ENCODE results near the gene TSPAN18. TPM values are rescaled to one million over a fixed set of nuclear protein-coding genes. Genes with fewer than 3 reads are reported as not detected.

Gene TSPAN18
- total RNA-seq, 1 experiment from 2014 or later, result 1.8 TPM

GRCh38 chr11:44840521-44841251, 113.9 kb downstream of the TSPAN18 start:
- DNase-seq, result no peak
- H3K4me3 ChIP-seq (ENCODE audit: low read length), result no peak overlapping the region
- no peak overlapping the region for H3K9ac ChIP-seq (ENCODE audit: low read length)
- H3K9me2 ChIP-seq (replicated peaks; ENCODE audit: insufficient read depth, low read length), result no peaks in the 10 kb centered on the region
- no peaks in the 10 kb centered on the region for H3K4me1 ChIP-seq (ENCODE audit: low read length)
- H3K9me3 ChIP-seq (ENCODE audit: low read length), result no peaks in the 10 kb centered on the region
- no peaks in the 10 kb centered on the region for H4K20me1 ChIP-seq (ENCODE audit: insufficient read depth, low read depth, low read length)
- no peak overlapping the region for H3K27ac ChIP-seq (ENCODE audit: low read length)
- no peak overlapping the region for H3K4me2 ChIP-seq (ENCODE audit: low read depth, low read length, poor library complexity, severe bottlenecking)
- H3K79me2 ChIP-seq (ENCODE audit: low read length), result no peaks in the 10 kb centered on the region
- no peak overlapping the region for H2AFZ ChIP-seq (ENCODE audit: low read length)
- H3K36me3 ChIP-seq (ENCODE audit: insufficient read depth, low read length), result no peaks in the 10 kb centered on the region
- no peaks in the 10 kb centered on the region for H3K27me3 ChIP-seq (ENCODE audit: low read length)

DNA sequence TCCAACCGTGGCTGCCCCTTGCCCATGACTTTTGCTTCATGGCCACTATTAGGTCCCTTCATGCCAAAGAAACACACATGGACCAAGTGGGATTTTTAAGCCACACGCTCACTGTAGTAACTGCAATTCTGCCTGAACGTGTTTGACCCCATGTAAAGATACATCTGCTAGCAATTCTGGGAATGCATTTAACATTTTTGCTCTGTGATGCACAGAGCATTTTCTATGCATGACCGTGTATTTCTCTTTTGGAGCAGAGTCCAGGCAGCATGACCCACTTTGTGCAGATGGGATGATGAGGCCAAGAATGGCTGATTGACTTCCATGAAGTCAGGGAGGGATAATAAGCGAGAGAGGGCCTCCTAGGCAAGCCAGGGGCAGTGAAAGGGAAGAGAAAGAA, 115.5 kb downstream of the TSPAN18 start:
- no peak overlapping the region for H3K27ac ChIP-seq (ENCODE audit: low read length)
- H3K9me2 ChIP-seq (replicated peaks; ENCODE audit: insufficient read depth, low read length), result no peaks in the 10 kb centered on the region
- no peak overlapping the region for H2AFZ ChIP-seq (ENCODE audit: low read length)
- H3K4me3 ChIP-seq (ENCODE audit: low read length), result no peak overlapping the region
- H3K36me3 ChIP-seq (ENCODE audit: insufficient read depth, low read length), result no peaks in the 10 kb centered on the region
- no peaks in the 10 kb centered on the region for H4K20me1 ChIP-seq (ENCODE audit: insufficient read depth, low read depth, low read length)
- H3K4me2 ChIP-seq (ENCODE audit: low read depth, low read length, poor library complexity, severe bottlenecking), result no peak overlapping the region
- peaks cover under 1% of the 10 kb centered on the region; the same call in 1 of the 2 replicates for H3K9me3 ChIP-seq (ENCODE audit: low read length)
- no peaks in the 10 kb centered on the region for H3K4me1 ChIP-seq (ENCODE audit: low read length)
- H3K79me2 ChIP-seq (ENCODE audit: low read length), result no peaks in the 10 kb centered on the region
- H3K9ac ChIP-seq (ENCODE audit: low read length), result no peak overlapping the region
- DNase-seq, result no peak
- no peaks in the 10 kb centered on the region for H3K27me3 ChIP-seq (ENCODE audit: low read length)

DNA sequence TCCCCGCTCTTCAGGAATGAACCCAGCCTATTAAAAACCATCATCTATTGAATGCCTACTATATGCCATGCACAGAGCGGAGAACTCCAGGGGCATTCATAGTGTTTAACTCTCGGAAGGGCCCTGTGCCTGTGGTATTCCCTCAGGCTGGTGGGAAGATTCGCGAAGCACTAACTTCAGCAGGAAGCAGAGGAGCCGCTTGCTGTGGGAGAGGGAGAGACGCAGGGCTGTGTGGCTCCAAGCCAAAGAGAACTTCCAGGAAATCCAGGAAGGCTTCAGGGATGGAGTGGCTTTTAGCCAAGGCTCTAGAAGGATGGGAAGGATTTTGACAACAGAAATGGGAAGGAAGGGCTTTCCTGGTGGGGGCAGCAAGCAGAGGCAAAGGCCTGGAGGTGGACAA, 120.1 kb downstream of the TSPAN18 start:
- H4K20me1 ChIP-seq (ENCODE audit: insufficient read depth, low read depth, low read length), result no peaks in the 10 kb centered on the region
- no peaks in the 10 kb centered on the region for H3K79me2 ChIP-seq (ENCODE audit: low read length)
- no peaks in the 10 kb centered on the region for H3K36me3 ChIP-seq (ENCODE audit: insufficient read depth, low read length)
- no peaks in the 10 kb centered on the region for H3K9me2 ChIP-seq (replicated peaks; ENCODE audit: insufficient read depth, low read length)
- H3K4me3 ChIP-seq (ENCODE audit: low read length), result no peak overlapping the region
- H3K4me2 ChIP-seq (ENCODE audit: low read depth, low read length, poor library complexity, severe bottlenecking), result no peak overlapping the region
- no peaks in the 10 kb centered on the region for H3K27me3 ChIP-seq (ENCODE audit: low read length)
- no peak for DNase-seq
- peaks cover 3% of the 10 kb centered on the region; the same call in 1 of the 2 replicates for H3K9me3 ChIP-seq (ENCODE audit: low read length)
- H3K27ac ChIP-seq (ENCODE audit: low read length), result no peak overlapping the region
- no peaks in the 10 kb centered on the region for H3K4me1 ChIP-seq (ENCODE audit: low read length)
- no peak overlapping the region for H3K9ac ChIP-seq (ENCODE audit: low read length)
- H2AFZ ChIP-seq (ENCODE audit: low read length), result no peak overlapping the region

- H3K4me3 ChIP-seq (ENCODE audit: low read length), result no peak overlapping the region
- H2AFZ ChIP-seq (ENCODE audit: low read length), result no peak overlapping the region
- no peak overlapping the region for H3K9ac ChIP-seq (ENCODE audit: low read length)
- H4K20me1 ChIP-seq (ENCODE audit: insufficient read depth, low read depth, low read length), result no peaks in the 10 kb centered on the region
- H3K36me3 ChIP-seq (ENCODE audit: insufficient read depth, low read length), result no peaks in the 10 kb centered on the region
- peaks cover 3% of the 10 kb centered on the region; the same call in 1 of the 2 replicates for H3K9me3 ChIP-seq (ENCODE audit: low read length)
- no peak overlapping the region for H3K4me2 ChIP-seq (ENCODE audit: low read depth, low read length, poor library complexity, severe bottlenecking)
- no peaks in the 10 kb centered on the region for H3K27me3 ChIP-seq (ENCODE audit: low read length)
- DNase-seq, result no peak
- no peaks in the 10 kb centered on the region for H3K79me2 ChIP-seq (ENCODE audit: low read length)
- H3K4me1 ChIP-seq (ENCODE audit: low read length), result no peaks in the 10 kb centered on the region
- H3K9me2 ChIP-seq (replicated peaks; ENCODE audit: insufficient read depth, low read length), result no peaks in the 10 kb centered on the region
- no peak overlapping the region for H3K27ac ChIP-seq (ENCODE audit: low read length)
Measured at GRCh38 chr11:44847316-44847715, 120.6 kb downstream of the TSPAN18 start.

GRCh38 chr11:44848203-44848962, 121.6 kb downstream of the TSPAN18 start:
- Histone ChIP-seq H3K79me2 (ENCODE audit: low read length) (no peaks in the 10 kb centered on the region), H3K4me2 (ENCODE audit: low read depth, low read length, poor library complexity, severe bottlenecking) (no peak overlapping the region), H3K27me3 (ENCODE audit: low read length) (no peaks in the 10 kb centered on the region), H3K4me3 (ENCODE audit: low read length) (no peak overlapping the region), H4K20me1 (ENCODE audit: insufficient read depth, low read depth, low read length) (no peaks in the 10 kb centered on the region), H3K9me3 (ENCODE audit: low read length) (peaks cover 3% of the 10 kb centered on the region; the same call in 1 of the 2 replicates), H3K36me3 (ENCODE audit: insufficient read depth, low read length) (no peaks in the 10 kb centered on the region), H2AFZ (ENCODE audit: low read length) (no peak overlapping the region), H3K27ac (ENCODE audit: low read length) (no peak overlapping the region), H3K4me1 (ENCODE audit: low read length) (no peaks in the 10 kb centered on the region), H3K9ac (ENCODE audit: low read length) (no peak overlapping the region), H3K9me2 (replicated peaks; ENCODE audit: insufficient read depth, low read length) (no peaks in the 10 kb centered on the region)
- DNase-seq, result no peak

DNA sequence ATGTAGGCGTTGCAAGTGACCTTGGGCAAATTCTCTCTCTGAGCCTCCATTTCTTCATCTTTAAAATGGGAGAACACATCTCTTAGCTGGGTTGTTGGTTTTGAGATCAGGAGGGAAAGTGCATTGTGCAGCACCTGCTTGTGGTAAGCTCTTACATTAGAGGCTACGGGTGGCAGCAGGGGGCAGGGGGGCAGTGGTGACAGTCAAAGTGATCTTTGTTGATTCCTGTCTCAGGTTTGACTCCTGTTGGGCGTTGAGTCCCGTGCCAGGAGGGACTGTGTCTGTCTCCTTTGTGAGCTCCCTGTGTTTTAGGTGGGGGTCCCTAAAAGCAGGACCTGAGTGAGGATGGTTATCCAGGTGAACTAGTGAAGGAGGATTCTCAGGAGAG, 122.2 kb downstream of the TSPAN18 start:
- Histone ChIP-seq H3K79me2 (ENCODE audit: low read length) (no peaks in the 10 kb centered on the region), H3K9me2 (replicated peaks; ENCODE audit: insufficient read depth, low read length) (no peaks in the 10 kb centered on the region), H3K9me3 (ENCODE audit: low read length) (peaks cover 3% of the 10 kb centered on the region; the same call in 1 of the 2 replicates), H3K4me1 (ENCODE audit: low read length) (no peaks in the 10 kb centered on the region), H3K4me3 (ENCODE audit: low read length) (no peak overlapping the region), H3K36me3 (ENCODE audit: insufficient read depth, low read length) (no peaks in the 10 kb centered on the region), H3K27ac (ENCODE audit: low read length) (no peak overlapping the region), H3K4me2 (ENCODE audit: low read depth, low read length, poor library complexity, severe bottlenecking) (no peak overlapping the region), H2AFZ (ENCODE audit: low read length) (no peak overlapping the region), H3K27me3 (ENCODE audit: low read length) (no peaks in the 10 kb centered on the region), H3K9ac (ENCODE audit: low read length) (no peak overlapping the region), H4K20me1 (ENCODE audit: insufficient read depth, low read depth, low read length) (no peaks in the 10 kb centered on the region)
- DNase-seq, result no peak

GRCh38 chr11:44849424-44849823, 122.7 kb downstream of the TSPAN18 start:
- H4K20me1 ChIP-seq (ENCODE audit: insufficient read depth, low read depth, low read length), result no peaks in the 10 kb centered on the region
- H3K4me2 ChIP-seq (ENCODE audit: low read depth, low read length, poor library complexity, severe bottlenecking), result no peak overlapping the region
- no peaks in the 10 kb centered on the region for H3K36me3 ChIP-seq (ENCODE audit: insufficient read depth, low read length)
- no peaks in the 10 kb centered on the region for H3K9me2 ChIP-seq (replicated peaks; ENCODE audit: insufficient read depth, low read length)
- H3K27me3 ChIP-seq (ENCODE audit: low read length), result no peaks in the 10 kb centered on the region
- no peak overlapping the region for H3K4me3 ChIP-seq (ENCODE audit: low read length)
- no peak overlapping the region for H3K27ac ChIP-seq (ENCODE audit: low read length)
- no peak for DNase-seq
- H2AFZ ChIP-seq (ENCODE audit: low read length), result no peak overlapping the region
- peaks cover 3% of the 10 kb centered on the region; the same call in 1 of the 2 replicates for H3K9me3 ChIP-seq (ENCODE audit: low read length)
- no peak overlapping the region for H3K9ac ChIP-seq (ENCODE audit: low read length)
- no peaks in the 10 kb centered on the region for H3K4me1 ChIP-seq (ENCODE audit: low read length)
- H3K79me2 ChIP-seq (ENCODE audit: low read length), result no peaks in the 10 kb centered on the region

GRCh38 chr11:44849922-44850321, 123.2 kb downstream of the TSPAN18 start:
- Histone ChIP-seq H2AFZ (ENCODE audit: low read length) (no peak overlapping the region), H3K4me1 (ENCODE audit: low read length) (no peaks in the 10 kb centered on the region), H3K36me3 (ENCODE audit: insufficient read depth, low read length) (no peaks in the 10 kb centered on the region), H3K4me2 (ENCODE audit: low read depth, low read length, poor library complexity, severe bottlenecking) (no peak overlapping the region), H3K9me2 (replicated peaks; ENCODE audit: insufficient read depth, low read length) (no peaks in the 10 kb centered on the region), H3K27me3 (ENCODE audit: low read length) (no peaks in the 10 kb centered on the region), H4K20me1 (ENCODE audit: insufficient read depth, low read depth, low read length) (no peaks in the 10 kb centered on the region), H3K27ac (ENCODE audit: low read length) (no peak overlapping the region), H3K4me3 (ENCODE audit: low read length) (no peak overlapping the region), H3K79me2 (ENCODE audit: low read length) (no peaks in the 10 kb centered on the region), H3K9me3 (ENCODE audit: low read length) (peaks cover 3% of the 10 kb centered on the region; the same call in 1 of the 2 replicates), H3K9ac (ENCODE audit: low read length) (no peak overlapping the region)
- no peak for DNase-seq

Measured in Karpas-422 (cell line).